NCI-H2227 (cell line): ENCODE measurements around the gene BLNK.

Experiments used
- DNase-seq: peaks from one replicate; lab custom pipeline; 2025; ENCODE audit not compliant: unreplicated experiment; lab: John Stamatoyannopoulos, UW

Gene BLNK

GRCh38 chr10:96152437-96152836 lies 118.9 kb downstream of the BLNK start:
- no peak for DNase-seq
